Astrocyte (in vitro differentiated cells and primary cell): ENCODE data around the gene PECR. TPM values are rescaled to one million over a fixed set of nuclear protein-coding genes. Genes with fewer than 3 reads are reported as not detected.
A peak's percentile ranks its signal among the peaks of the same experiment; 100 is the strongest.

ENCODE experiments used
- DNase-seq: peaks from one replicate; pipeline ENCODE4 v3.0.0-alpha.2; 2010; ENCODE audit warnings: low read depth
- FAIRE-seq: peaks from 2 replicates; lab custom pipeline; 2011; peaks lifted over from hg19 to GRCh38; lab: Jason Lieb, UNC
- H2AFZ ChIP-seq: 2 replicates; pipeline ENCODE4 v1.6.0; 2012; ENCODE audit warnings: low read depth, low read length, inconsistent platforms
- H3K27ac ChIP-seq: 2 replicates; pipeline ENCODE4 v1.5.1; 2011; ENCODE audit warnings: low read depth, low read length, inconsistent platforms
- H3K27me3 ChIP-seq: 2 replicates; pipeline ENCODE4 v1.6.0; 2011; ENCODE audit warnings: low read length, inconsistent platforms; ENCODE audit not compliant: insufficient read depth
- H3K36me3 ChIP-seq: 2 replicates; pipeline ENCODE4 v1.5.1; 2011; ENCODE audit warnings: low read length, inconsistent platforms; ENCODE audit not compliant: insufficient read depth
- H3K4me1 ChIP-seq: 2 replicates; pipeline ENCODE4 v1.5.1; 2011; ENCODE audit warnings: low read length, inconsistent platforms; ENCODE audit not compliant: insufficient read depth
- H3K4me2 ChIP-seq: 2 replicates; pipeline ENCODE4 v1.6.0; 2012; ENCODE audit warnings: low read length, inconsistent platforms
- H3K4me3 ChIP-seq: 2 replicates; pipeline ENCODE4 v1.5.1; 2011; ENCODE audit warnings: low read depth, mild to moderate bottlenecking, low read length, inconsistent platforms; ENCODE audit not compliant: insufficient read depth
- H3K79me2 ChIP-seq: 2 replicates; pipeline ENCODE4 v1.6.0; 2012; ENCODE audit warnings: mild to moderate bottlenecking, low read length, inconsistent platforms; ENCODE audit not compliant: insufficient read depth
- H3K9ac ChIP-seq: 2 replicates; pipeline ENCODE4 v1.6.0; 2012; ENCODE audit warnings: mild to moderate bottlenecking, low read length, inconsistent platforms
- H3K9me3 ChIP-seq: 2 replicates; pipeline ENCODE4 v1.5.1; 2012; ENCODE audit warnings: low read depth, mild to moderate bottlenecking, low read length, inconsistent platforms; ENCODE audit not compliant: insufficient read depth
- H4K20me1 ChIP-seq: 2 replicates; pipeline ENCODE4 v1.6.0; 2012; ENCODE audit warnings: low read length, inconsistent platforms; ENCODE audit not compliant: insufficient read depth
- H3K27ac Mint-ChIP-seq: one replicate; pipeline ENCODE4 v1.8.0; 2021; ENCODE audit warnings: mild to moderate bottlenecking, mixed read lengths; ENCODE audit not compliant: unreplicated experiment
- H3K27me3 Mint-ChIP-seq: one replicate; pipeline ENCODE4 v1.8.0; 2021; ENCODE audit warnings: low read depth, mixed read lengths; ENCODE audit not compliant: unreplicated experiment
- H3K36me3 Mint-ChIP-seq: one replicate; pipeline ENCODE4 v1.8.0; 2021; ENCODE audit warnings: low read depth, mixed read lengths; ENCODE audit not compliant: unreplicated experiment
- H3K4me1 Mint-ChIP-seq: one replicate; pipeline ENCODE4 v1.8.0; 2021; ENCODE audit warnings: low read depth, mixed read lengths; ENCODE audit not compliant: unreplicated experiment
- H3K4me3 Mint-ChIP-seq: one replicate; pipeline ENCODE4 v1.8.0; 2021; ENCODE audit warnings: mild to moderate bottlenecking, moderate library complexity, mixed read lengths; ENCODE audit not compliant: unreplicated experiment
- H3K9me3 Mint-ChIP-seq: one replicate; pipeline ENCODE4 v1.8.0; 2021; ENCODE audit warnings: mild to moderate bottlenecking, mixed read lengths; ENCODE audit not compliant: unreplicated experiment
- EZH2 ChIP-seq: IDR thresholded peaks from 2 replicates; pipeline ENCODE4 v1.6.1; 2012; ENCODE audit warnings: mild to moderate bottlenecking, low read length, inconsistent platforms; ENCODE audit not compliant: insufficient read depth
- total RNA-seq: library from RNA; stranded (reverse); gene quantifications from 2 replicates; pipeline ENCODE4 v1.2.1, GENCODE V29; 2021
- TF ChIP-seq, protein P1 (sequence below): IDR thresholded peaks from 2 replicates; pipeline ENCODE4 v1.5.1; 2011; ENCODE audit warnings: low read depth, mild to moderate bottlenecking, inconsistent platforms, low read length, moderate library complexity; ENCODE audit not compliant: insufficient read depth

Gene PECR
- total RNA-seq, 1 donor from 2014 or later, result 17.0 TPM

DNA sequence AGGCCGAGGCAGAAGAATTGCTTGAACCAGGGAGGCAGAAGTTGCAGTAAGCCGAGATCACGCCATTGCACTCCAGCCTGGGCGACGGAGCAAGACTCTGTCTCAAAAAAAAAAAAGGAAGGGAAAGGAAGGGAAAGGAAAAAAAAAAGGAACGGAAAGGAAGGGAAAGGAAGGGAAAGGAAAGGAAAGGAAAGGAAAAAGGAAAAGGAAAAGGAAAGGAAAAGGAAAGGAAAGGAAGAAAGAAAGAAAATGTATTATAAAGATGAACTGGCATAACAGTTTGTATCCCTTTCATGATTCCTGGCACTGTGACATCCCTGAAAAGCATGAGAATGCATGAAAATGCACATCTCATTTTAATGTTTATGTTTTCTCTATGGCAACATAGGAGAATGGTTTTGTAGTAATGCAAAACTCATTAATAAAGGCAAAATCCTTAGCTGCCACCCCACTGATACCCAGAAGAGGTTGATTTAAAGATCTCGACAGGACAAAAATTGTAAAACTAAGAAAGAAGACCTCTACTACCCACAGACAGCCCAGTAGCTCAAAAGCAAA is 56.8 kb downstream of the PECR start:
- Histone ChIP-seq H3K36me3 (no peaks in the 10 kb centered on the region), H3K4me2 (no peak overlapping the region), H3K4me3 (no peak overlapping the region), H3K27me3 (no peaks in the 10 kb centered on the region), H3K9me3 (no peaks in the 10 kb centered on the region), H3K4me1 (no peaks in the 10 kb centered on the region), H4K20me1 (no peaks in the 10 kb centered on the region), H3K9ac (no peak overlapping the region), H2AFZ (no peak overlapping the region), H3K27ac (no peak overlapping the region), H3K79me2 (no peaks in the 10 kb centered on the region)
- H3K36me3 Mint-ChIP-seq, result no peaks in the 10 kb centered on the region
- FAIRE-seq (no peak), DNase-seq (no peak)
- TF ChIP-seq, protein P1, sequence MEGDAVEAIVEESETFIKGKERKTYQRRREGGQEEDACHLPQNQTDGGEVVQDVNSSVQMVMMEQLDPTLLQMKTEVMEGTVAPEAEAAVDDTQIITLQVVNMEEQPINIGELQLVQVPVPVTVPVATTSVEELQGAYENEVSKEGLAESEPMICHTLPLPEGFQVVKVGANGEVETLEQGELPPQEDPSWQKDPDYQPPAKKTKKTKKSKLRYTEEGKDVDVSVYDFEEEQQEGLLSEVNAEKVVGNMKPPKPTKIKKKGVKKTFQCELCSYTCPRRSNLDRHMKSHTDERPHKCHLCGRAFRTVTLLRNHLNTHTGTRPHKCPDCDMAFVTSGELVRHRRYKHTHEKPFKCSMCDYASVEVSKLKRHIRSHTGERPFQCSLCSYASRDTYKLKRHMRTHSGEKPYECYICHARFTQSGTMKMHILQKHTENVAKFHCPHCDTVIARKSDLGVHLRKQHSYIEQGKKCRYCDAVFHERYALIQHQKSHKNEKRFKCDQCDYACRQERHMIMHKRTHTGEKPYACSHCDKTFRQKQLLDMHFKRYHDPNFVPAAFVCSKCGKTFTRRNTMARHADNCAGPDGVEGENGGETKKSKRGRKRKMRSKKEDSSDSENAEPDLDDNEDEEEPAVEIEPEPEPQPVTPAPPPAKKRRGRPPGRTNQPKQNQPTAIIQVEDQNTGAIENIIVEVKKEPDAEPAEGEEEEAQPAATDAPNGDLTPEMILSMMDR, result no peak
- TF ChIP-seq EZH2, result no peak
- no peak overlapping the region for H3K27ac Mint-ChIP-seq
- H3K9me3 Mint-ChIP-seq, result no peaks in the 10 kb centered on the region
- no peaks in the 10 kb centered on the region for H3K27me3 Mint-ChIP-seq
- peaks cover 7% of the 10 kb centered on the region for H3K4me1 Mint-ChIP-seq
- H3K4me3 Mint-ChIP-seq, result no peak overlapping the region

DNA sequence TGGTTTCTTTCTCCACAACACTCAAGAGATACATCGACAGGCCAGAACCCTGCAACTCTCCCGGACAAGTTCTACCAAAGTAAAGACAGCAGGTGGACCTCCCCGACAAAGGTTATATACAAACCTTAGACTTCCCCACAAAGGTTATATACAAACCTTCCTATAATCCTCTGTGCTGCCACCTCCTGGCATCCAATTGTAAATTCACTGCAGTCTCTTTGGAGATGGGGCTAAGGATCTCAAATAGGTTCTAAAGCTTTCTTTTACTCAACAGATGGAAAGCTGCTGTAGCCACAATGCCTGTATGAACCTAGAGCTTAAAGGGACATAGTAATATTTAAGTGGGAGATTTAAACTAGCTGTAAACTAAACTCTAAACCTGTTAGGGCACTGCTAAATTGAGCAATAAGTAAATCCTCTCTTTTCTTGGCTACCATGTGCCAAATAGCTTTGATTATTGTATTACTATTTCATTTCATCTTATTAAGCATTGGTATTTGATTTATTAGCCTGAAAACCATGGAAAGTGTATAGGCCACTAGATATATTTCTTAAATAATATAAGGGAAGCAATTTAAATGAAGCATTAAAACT is 58.5 kb downstream of the PECR start:
- no peak for FAIRE-seq
- H3K27me3 Mint-ChIP-seq, result no peaks in the 10 kb centered on the region
- no peaks in the 10 kb centered on the region for H3K36me3 Mint-ChIP-seq
- no peak overlapping the region for H3K4me3 Mint-ChIP-seq
- Histone ChIP-seq H3K4me2 (no peak overlapping the region), H3K27ac (no peak overlapping the region), H2AFZ (no peak overlapping the region), H3K79me2 (no peaks in the 10 kb centered on the region), H4K20me1 (no peaks in the 10 kb centered on the region), H3K27me3 (no peaks in the 10 kb centered on the region), H3K9ac (no peak overlapping the region), H3K36me3 (no peaks in the 10 kb centered on the region), H3K4me1 (no peaks in the 10 kb centered on the region), H3K4me3 (no peak overlapping the region), H3K9me3 (no peaks in the 10 kb centered on the region)
- peak; percentile 10 for DNase-seq
- H3K27ac Mint-ChIP-seq, result no peak overlapping the region
- no peaks in the 10 kb centered on the region for H3K9me3 Mint-ChIP-seq
- no peaks in the 10 kb centered on the region for H3K4me1 Mint-ChIP-seq
- TF ChIP-seq, protein P1, result peak; percentile 69
- no peak for TF ChIP-seq EZH2
